GM23338 (cell line): Measurements from ENCODE around the gene MLPH.

ENCODE experiments used
- CREB1 ChIP-seq: fragments of 250-450 bp; sonication (Bioruptor Pico); IDR thresholded peaks from 2 replicates; pipeline ENCODE4 v1.5.0; 2020; ENCODE audit warnings: low read depth, mild to moderate bottlenecking, moderate library complexity
- EZH2 ChIP-seq: fragments of 200-600 bp; sonication (generic); IDR thresholded peaks from one replicate; pipeline ENCODE4 v1.8.0; 2017; ENCODE audit warnings: antibody characterized with exemption, mild to moderate bottlenecking, low read depth; ENCODE audit not compliant: unreplicated experiment
- EZH2phosphoT487 ChIP-seq: fragments of 200-600 bp; sonication (generic); IDR thresholded peaks from one replicate; pipeline ENCODE4 v1.8.1; 2018; ENCODE audit warnings: antibody characterized with exemption; ENCODE audit not compliant: unreplicated experiment
- JUNB ChIP-seq: IDR thresholded peaks from one replicate; pipeline ENCODE4 v1.6.1; 2016; ENCODE audit warnings: antibody characterized with exemption; ENCODE audit not compliant: unreplicated experiment
- NANOG ChIP-seq: IDR thresholded peaks from 2 replicates; pipeline ENCODE4 v1.6.1; 2016; ENCODE audit warnings: antibody characterized with exemption, borderline replicate concordance
- POLR2AphosphoS5 ChIP-seq: IDR thresholded peaks from 2 replicates; pipeline ENCODE4 v1.6.1; 2016; ENCODE audit warnings: antibody characterized with exemption, low read depth
- ZNF114 ChIP-seq: fragments of 250-450 bp; sonication (Bioruptor Pico); IDR thresholded peaks from 2 replicates; pipeline ENCODE4 v1.5.0; 2020; ENCODE audit warnings: mild to moderate bottlenecking, moderate library complexity
- TF ChIP-seq, protein P1 (sequence below), 2 experiments: fragments of 200-600 bp in 1 of 2; sonication (generic) in 1 of 2; conservative IDR thresholded peaks; 2 replicates each; pipeline versions ENCODE4 v1.5.1 to v1.6.1; 2016 to 2017; ENCODE audit warnings: antibody characterized with exemption in 2 of 2, low read depth in 2 of 2, mild to moderate bottlenecking in 2 of 2, moderate library complexity in 1 of 2
- TF ChIP-seq, protein P2 (sequence below): IDR thresholded peaks from one replicate; pipeline ENCODE4 v1.6.1; 2018; ENCODE audit warnings: antibody characterized with exemption; ENCODE audit not compliant: unreplicated experiment
- TF ChIP-seq, protein P3 (sequence below): fragments of 250-450 bp; sonication (Bioruptor Pico); IDR thresholded peaks from 2 replicates; pipeline ENCODE4 v1.5.0; 2020; ENCODE audit warnings: mild to moderate bottlenecking, moderate library complexity

DNA sequence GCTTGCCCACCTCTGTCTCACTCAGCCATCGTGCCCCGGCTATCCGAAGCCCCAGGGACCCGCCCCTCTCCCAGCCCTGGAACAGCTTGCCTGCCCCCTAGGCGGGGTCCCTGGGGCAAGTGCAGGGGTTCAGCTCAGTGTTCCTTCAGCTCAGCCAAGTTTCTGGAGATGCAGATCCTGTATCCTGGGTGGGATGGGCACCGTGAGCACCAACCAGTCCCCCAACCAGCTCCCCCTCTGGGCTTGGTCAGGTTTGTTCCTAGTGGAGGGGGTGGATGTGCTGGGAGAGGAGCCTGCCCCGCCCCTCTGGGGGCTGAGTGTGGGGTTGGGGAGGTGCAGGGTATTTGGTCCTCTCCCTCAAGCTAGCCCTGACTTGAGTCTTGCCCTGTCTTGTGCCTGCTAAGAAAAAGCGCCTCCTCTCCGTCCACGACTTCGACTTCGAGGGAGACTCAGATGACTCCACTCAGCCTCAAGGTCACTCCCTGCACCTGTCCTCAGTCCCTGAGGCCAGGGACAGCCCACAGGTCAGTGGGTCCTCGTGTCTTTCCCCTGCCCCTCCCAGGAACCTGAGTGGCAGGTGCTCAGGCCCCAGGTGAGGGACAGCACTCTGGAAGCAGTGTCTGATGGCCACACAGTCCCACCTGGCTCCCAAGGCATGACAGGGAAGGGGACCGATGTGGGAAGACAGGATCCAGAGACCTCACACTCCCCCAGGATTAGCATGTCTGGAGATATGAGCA lies 32.6 kb downstream of the MLPH start:
- no peak for TF ChIP-seq CREB1 (CRISPR knock-in tag)
- TF ChIP-seq, protein P1, sequence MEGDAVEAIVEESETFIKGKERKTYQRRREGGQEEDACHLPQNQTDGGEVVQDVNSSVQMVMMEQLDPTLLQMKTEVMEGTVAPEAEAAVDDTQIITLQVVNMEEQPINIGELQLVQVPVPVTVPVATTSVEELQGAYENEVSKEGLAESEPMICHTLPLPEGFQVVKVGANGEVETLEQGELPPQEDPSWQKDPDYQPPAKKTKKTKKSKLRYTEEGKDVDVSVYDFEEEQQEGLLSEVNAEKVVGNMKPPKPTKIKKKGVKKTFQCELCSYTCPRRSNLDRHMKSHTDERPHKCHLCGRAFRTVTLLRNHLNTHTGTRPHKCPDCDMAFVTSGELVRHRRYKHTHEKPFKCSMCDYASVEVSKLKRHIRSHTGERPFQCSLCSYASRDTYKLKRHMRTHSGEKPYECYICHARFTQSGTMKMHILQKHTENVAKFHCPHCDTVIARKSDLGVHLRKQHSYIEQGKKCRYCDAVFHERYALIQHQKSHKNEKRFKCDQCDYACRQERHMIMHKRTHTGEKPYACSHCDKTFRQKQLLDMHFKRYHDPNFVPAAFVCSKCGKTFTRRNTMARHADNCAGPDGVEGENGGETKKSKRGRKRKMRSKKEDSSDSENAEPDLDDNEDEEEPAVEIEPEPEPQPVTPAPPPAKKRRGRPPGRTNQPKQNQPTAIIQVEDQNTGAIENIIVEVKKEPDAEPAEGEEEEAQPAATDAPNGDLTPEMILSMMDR (conservative IDR thresholded peaks at IDR 0.05; ENCODE audit: low read depth in 2 of 2): no peak
- TF ChIP-seq, protein P2, sequence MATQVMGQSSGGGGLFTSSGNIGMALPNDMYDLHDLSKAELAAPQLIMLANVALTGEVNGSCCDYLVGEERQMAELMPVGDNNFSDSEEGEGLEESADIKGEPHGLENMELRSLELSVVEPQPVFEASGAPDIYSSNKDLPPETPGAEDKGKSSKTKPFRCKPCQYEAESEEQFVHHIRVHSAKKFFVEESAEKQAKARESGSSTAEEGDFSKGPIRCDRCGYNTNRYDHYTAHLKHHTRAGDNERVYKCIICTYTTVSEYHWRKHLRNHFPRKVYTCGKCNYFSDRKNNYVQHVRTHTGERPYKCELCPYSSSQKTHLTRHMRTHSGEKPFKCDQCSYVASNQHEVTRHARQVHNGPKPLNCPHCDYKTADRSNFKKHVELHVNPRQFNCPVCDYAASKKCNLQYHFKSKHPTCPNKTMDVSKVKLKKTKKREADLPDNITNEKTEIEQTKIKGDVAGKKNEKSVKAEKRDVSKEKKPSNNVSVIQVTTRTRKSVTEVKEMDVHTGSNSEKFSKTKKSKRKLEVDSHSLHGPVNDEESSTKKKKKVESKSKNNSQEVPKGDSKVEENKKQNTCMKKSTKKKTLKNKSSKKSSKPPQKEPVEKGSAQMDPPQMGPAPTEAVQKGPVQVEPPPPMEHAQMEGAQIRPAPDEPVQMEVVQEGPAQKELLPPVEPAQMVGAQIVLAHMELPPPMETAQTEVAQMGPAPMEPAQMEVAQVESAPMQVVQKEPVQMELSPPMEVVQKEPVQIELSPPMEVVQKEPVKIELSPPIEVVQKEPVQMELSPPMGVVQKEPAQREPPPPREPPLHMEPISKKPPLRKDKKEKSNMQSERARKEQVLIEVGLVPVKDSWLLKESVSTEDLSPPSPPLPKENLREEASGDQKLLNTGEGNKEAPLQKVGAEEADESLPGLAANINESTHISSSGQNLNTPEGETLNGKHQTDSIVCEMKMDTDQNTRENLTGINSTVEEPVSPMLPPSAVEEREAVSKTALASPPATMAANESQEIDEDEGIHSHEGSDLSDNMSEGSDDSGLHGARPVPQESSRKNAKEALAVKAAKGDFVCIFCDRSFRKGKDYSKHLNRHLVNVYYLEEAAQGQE: no peak
- TF ChIP-seq POLR2AphosphoS5: no peak
- TF ChIP-seq EZH2: no peak
- no peak for TF ChIP-seq EZH2phosphoT487
- TF ChIP-seq JUNB: no peak
- TF ChIP-seq ZNF114 (CRISPR knock-in tag): no peak
- TF ChIP-seq, protein P3, sequence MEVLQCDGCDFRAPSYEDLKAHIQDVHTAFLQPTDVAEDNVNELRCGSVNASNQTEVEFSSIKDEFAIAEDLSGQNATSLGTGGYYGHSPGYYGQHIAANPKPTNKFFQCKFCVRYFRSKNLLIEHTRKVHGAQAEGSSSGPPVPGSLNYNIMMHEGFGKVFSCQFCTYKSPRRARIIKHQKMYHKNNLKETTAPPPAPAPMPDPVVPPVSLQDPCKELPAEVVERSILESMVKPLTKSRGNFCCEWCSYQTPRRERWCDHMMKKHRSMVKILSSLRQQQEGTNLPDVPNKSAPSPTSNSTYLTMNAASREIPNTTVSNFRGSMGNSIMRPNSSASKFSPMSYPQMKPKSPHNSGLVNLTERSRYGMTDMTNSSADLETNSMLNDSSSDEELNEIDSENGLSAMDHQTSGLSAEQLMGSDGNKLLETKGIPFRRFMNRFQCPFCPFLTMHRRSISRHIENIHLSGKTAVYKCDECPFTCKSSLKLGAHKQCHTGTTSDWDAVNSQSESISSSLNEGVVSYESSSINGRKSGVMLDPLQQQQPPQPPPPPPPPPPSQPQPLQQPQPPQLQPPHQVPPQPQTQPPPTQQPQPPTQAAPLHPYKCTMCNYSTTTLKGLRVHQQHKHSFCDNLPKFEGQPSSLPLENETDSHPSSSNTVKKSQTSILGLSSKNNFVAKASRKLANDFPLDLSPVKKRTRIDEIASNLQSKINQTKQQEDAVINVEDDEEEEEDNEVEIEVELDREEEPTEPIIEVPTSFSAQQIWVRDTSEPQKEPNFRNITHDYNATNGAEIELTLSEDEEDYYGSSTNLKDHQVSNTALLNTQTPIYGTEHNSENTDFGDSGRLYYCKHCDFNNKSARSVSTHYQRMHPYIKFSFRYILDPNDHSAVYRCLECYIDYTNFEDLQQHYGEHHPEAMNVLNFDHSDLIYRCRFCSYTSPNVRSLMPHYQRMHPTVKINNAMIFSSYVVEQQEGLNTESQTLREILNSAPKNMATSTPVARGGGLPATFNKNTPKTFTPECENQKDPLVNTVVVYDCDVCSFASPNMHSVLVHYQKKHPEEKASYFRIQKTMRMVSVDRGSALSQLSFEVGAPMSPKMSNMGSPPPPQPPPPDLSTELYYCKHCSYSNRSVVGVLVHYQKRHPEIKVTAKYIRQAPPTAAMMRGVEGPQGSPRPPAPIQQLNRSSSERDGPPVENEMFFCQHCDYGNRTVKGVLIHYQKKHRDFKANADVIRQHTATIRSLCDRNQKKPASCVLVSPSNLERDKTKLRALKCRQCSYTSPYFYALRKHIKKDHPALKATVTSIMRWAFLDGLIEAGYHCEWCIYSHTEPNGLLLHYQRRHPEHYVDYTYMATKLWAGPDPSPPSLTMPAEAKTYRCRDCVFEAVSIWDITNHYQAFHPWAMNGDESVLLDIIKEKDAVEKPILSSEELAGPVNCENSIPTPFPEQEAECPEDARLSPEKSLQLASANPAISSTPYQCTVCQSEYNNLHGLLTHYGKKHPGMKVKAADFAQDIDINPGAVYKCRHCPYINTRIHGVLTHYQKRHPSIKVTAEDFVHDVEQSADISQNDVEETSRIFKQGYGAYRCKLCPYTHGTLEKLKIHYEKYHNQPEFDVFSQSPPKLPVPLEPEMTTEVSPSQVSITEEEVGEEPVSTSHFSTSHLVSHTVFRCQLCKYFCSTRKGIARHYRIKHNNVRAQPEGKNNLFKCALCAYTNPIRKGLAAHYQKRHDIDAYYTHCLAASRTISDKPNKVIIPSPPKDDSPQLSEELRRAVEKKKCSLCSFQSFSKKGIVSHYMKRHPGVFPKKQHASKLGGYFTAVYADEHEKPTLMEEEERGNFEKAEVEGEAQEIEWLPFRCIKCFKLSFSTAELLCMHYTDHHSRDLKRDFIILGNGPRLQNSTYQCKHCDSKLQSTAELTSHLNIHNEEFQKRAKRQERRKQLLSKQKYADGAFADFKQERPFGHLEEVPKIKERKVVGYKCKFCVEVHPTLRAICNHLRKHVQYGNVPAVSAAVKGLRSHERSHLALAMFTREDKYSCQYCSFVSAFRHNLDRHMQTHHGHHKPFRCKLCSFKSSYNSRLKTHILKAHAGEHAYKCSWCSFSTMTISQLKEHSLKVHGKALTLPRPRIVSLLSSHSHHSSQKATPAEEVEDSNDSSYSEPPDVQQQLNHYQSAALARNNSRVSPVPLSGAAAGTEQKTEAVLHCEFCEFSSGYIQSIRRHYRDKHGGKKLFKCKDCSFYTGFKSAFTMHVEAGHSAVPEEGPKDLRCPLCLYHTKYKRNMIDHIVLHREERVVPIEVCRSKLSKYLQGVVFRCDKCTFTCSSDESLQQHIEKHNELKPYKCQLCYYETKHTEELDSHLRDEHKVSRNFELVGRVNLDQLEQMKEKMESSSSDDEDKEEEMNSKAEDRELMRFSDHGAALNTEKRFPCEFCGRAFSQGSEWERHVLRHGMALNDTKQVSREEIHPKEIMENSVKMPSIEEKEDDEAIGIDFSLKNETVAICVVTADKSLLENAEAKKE (CRISPR knock-in tag): no peak
- no peak for TF ChIP-seq NANOG
